Glutamatergic neuron (in vitro differentiated cells): ENCODE results near the gene SPATA21. TPM values are rescaled to one million over a fixed set of nuclear protein-coding genes. Genes with fewer than 3 reads are reported as not detected.

Source experiments
- DNase-seq: peaks from one replicate; pipeline ENCODE4 v3.0.0; 2022
- H3K27ac Mint-ChIP-seq: one replicate; pipeline ENCODE4 v1.8.0; 2020; ENCODE audit warnings: mild to moderate bottlenecking, mixed read lengths, inconsistent platforms; ENCODE audit not compliant: unreplicated experiment
- H3K27me3 Mint-ChIP-seq: one replicate; pipeline ENCODE4 v1.8.0; 2020; ENCODE audit warnings: mild to moderate bottlenecking, moderate library complexity, mixed read lengths, inconsistent platforms; ENCODE audit not compliant: unreplicated experiment
- H3K36me3 Mint-ChIP-seq: one replicate; pipeline ENCODE4 v1.8.0; 2020; ENCODE audit warnings: mild to moderate bottlenecking, mixed read lengths, inconsistent platforms; ENCODE audit not compliant: unreplicated experiment
- H3K4me1 Mint-ChIP-seq: one replicate; pipeline ENCODE4 v1.8.0; 2020; ENCODE audit warnings: mild to moderate bottlenecking, low read depth, mixed read lengths, inconsistent platforms; ENCODE audit not compliant: unreplicated experiment
- H3K4me3 Mint-ChIP-seq: one replicate; pipeline ENCODE4 v1.8.0; 2020; ENCODE audit warnings: mild to moderate bottlenecking, mixed read lengths, inconsistent platforms; ENCODE audit not compliant: unreplicated experiment
- H3K9me3 Mint-ChIP-seq: one replicate; pipeline ENCODE4 v1.8.0; 2020; ENCODE audit warnings: mild to moderate bottlenecking, moderate library complexity, mixed read lengths, inconsistent platforms; ENCODE audit not compliant: unreplicated experiment
- total RNA-seq: library from RNA; stranded (reverse); fragmentation: NEBNext Ultra II Directional; extraction: Animal tissue kit (Norgen Biotek cat#: 25700); gene quantifications from one replicate; pipeline ENCODE4 v1.2.1, GENCODE V29; 2021; ENCODE audit not compliant: unreplicated experiment
- TF ChIP-seq, protein P1 (sequence below): fragments of 200-600 bp; sonication (generic); IDR thresholded peaks from one replicate; pipeline ENCODE4 v1.5.0; 2021; ENCODE audit not compliant: partially characterized antibody, unreplicated experiment

SPATA21 gene
- total RNA-seq, 1 donor from 2014 or later, result not detected

GRCh38 chr1:16425125-16426025 is 11.8 kb downstream of the SPATA21 start:
- TF ChIP-seq, protein P1, sequence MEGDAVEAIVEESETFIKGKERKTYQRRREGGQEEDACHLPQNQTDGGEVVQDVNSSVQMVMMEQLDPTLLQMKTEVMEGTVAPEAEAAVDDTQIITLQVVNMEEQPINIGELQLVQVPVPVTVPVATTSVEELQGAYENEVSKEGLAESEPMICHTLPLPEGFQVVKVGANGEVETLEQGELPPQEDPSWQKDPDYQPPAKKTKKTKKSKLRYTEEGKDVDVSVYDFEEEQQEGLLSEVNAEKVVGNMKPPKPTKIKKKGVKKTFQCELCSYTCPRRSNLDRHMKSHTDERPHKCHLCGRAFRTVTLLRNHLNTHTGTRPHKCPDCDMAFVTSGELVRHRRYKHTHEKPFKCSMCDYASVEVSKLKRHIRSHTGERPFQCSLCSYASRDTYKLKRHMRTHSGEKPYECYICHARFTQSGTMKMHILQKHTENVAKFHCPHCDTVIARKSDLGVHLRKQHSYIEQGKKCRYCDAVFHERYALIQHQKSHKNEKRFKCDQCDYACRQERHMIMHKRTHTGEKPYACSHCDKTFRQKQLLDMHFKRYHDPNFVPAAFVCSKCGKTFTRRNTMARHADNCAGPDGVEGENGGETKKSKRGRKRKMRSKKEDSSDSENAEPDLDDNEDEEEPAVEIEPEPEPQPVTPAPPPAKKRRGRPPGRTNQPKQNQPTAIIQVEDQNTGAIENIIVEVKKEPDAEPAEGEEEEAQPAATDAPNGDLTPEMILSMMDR, result no peak
- no peak overlapping the region for H3K4me3 Mint-ChIP-seq
- no peaks in the 10 kb centered on the region for H3K4me1 Mint-ChIP-seq
- H3K36me3 Mint-ChIP-seq, result no peaks in the 10 kb centered on the region
- no peaks in the 10 kb centered on the region for H3K9me3 Mint-ChIP-seq
- no peak for DNase-seq
- no peak overlapping the region for H3K27ac Mint-ChIP-seq
- H3K27me3 Mint-ChIP-seq, result no peaks in the 10 kb centered on the region

GRCh38 chr1:16422041-16422440 is 15.2 kb downstream of the SPATA21 start:
- no peak for DNase-seq
- TF ChIP-seq, protein P1, result no peak
- H3K9me3 Mint-ChIP-seq, result peaks cover 4% of the 10 kb centered on the region
- H3K4me1 Mint-ChIP-seq, result no peaks in the 10 kb centered on the region
- H3K27me3 Mint-ChIP-seq, result peaks cover 3% of the 10 kb centered on the region
- H3K36me3 Mint-ChIP-seq, result no peaks in the 10 kb centered on the region
- H3K4me3 Mint-ChIP-seq, result no peak overlapping the region
- no peak overlapping the region for H3K27ac Mint-ChIP-seq

DNA sequence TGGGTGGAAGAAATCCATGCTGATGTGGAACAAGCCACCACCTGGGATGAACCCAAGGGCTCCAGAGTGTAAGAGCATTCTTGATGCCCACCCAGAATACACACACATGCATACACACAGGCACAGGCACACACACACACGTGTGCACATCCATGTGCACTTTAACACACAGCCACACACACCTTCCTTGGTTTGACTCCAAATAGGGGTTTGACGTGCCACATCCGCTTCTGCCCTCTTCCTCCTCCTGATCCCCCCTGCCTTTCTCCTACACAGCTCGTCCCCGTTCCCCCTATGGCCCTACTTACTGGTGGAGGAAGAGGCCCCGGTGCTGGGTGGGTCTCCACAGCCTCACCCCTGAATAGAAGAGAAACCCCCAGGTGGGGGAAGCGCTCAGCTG is 16.0 kb downstream of the SPATA21 start:
- H3K4me1 Mint-ChIP-seq, result no peaks in the 10 kb centered on the region
- H3K36me3 Mint-ChIP-seq, result no peaks in the 10 kb centered on the region
- H3K4me3 Mint-ChIP-seq, result no peak overlapping the region
- TF ChIP-seq, protein P1, result no peak
- H3K9me3 Mint-ChIP-seq, result peaks cover 4% of the 10 kb centered on the region
- H3K27me3 Mint-ChIP-seq, result peaks cover 4% of the 10 kb centered on the region
- DNase-seq, result no peak
- H3K27ac Mint-ChIP-seq, result no peak overlapping the region

DNA sequence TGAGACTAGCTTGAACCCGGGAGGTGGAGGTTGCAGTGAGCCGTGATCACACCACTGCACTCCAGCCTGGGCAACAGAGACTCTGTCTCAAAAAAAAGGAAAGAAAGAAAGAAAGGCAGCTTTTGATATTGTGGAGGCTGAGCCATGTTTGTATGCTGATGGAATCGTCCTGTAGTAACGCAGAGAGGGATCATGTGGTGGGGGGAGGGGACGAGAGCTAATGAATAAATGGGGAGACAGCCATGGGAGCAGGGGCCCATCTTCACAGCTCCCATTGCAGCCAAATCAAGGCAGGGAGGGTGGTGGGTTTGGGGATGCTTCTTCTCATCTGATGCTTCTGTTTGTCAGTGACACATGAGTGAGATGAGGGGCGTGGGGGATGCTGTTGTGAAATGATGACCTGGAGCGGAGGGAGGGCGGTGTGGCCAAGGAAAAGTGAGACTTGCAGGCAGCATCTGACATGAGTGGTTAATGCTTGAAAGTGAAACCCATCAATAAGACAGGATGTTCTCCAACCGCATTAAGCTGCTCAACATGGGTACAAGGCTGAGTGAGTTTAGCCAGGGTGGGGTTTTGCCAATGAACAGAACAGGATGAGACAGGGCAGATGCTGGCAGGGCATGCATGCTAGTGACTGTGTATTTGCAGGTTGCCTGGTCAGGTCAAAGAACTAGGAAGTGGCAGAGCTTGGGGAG is 16.7 kb downstream of the SPATA21 start:
- no peak overlapping the region for H3K27ac Mint-ChIP-seq
- H3K4me3 Mint-ChIP-seq, result no peak overlapping the region
- TF ChIP-seq, protein P1, result no peak
- no peaks in the 10 kb centered on the region for H3K36me3 Mint-ChIP-seq
- peaks cover 5% of the 10 kb centered on the region for H3K9me3 Mint-ChIP-seq
- no peak for DNase-seq
- H3K27me3 Mint-ChIP-seq, result peaks cover 4% of the 10 kb centered on the region
- no peaks in the 10 kb centered on the region for H3K4me1 Mint-ChIP-seq
